ENCODE results near the gene DUOX1.

DUOX1 gene

GRCh38 chr15:45117308-45118130 is 12.3 kb upstream of the DUOX1 start:
- Histone ChIP-seq H3K9me3 (ENCODE audit: control extremely low read depth in 1 of 5, control insufficient read depth in 4 of 5, insufficient read depth in 2 of 5, low read depth in 1 of 5, low read length in 4 of 5) (no peaks in the 10 kb centered on the region), H3K27me3 (replicated peaks in 2 of 5; ENCODE audit: control insufficient read depth in 4 of 5, insufficient read depth in 5 of 5, low read length in 4 of 5) (peaks cover 0 to 67% (median 49%) of the 10 kb centered on the region in 5 experiments), H3K4me1 (ENCODE audit: control extremely low read depth in 1 of 4, control insufficient read depth in 4 of 4, insufficient read depth in 4 of 4, low read length in 3 of 4) (peaks cover 0 to 41% (median 23%) of the 10 kb centered on the region in 4 experiments), H3K27ac (ENCODE audit: insufficient read depth in 1 of 2, low read depth in 1 of 2, low read length in 2 of 2, poor library complexity in 1 of 2, severe bottlenecking in 2 of 2) (no peak overlapping the region), H3K4me3 (ENCODE audit: control insufficient read depth in 1 of 7, extremely low read depth in 1 of 7, insufficient read depth in 4 of 7, low read depth in 2 of 7, low read length in 6 of 7) (peak overlapping the region in 4 of 7 experiments; percentile 10 to 58 (median 56)), H3K36me3 (ENCODE audit: control insufficient read depth in 4 of 4, insufficient read depth in 4 of 4, low read length in 3 of 4) (no peaks in the 10 kb centered on the region)
- DNase-seq = no peak
- POLR2A ChIA-PET = no interaction called here
- WGBS (ENCODE audit: insufficient coverage) = 18% methylated on average over 25 of the region's 33 CpGs
- CTCF ChIA-PET = interaction anchor here (0.6 to 1.8 kb wide), 19 partner anchors 7 to 528 kb away, joined by 3 to 13 read pairs (median 5); partner anchors contain the start of genes DUOX1 and DUOXA1

DNA sequence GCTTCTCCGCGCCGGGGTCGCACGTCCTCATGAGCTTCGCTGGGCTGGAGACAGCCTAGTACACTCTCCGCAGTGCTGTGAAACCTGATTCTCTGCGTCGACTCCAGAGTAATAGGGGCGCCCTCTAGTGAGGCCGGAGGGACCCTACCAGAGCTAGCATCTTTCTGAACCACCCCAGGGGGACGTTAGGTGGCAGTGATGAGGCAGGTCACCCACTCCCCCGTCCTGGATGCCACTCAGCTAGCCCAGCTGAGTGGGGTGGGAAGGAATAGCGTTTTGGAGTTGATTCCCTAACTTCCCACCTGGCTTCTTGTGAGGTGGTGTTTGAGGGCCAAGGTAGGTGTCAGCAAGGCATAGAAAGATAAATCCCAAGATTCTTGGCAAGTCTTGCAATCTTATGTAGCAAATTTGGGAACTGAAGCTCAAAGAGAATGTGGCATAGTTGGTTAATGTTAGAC is 11.6 kb upstream of the DUOX1 start:
- Histone ChIP-seq H3K4me1 (ENCODE audit: control extremely low read depth in 1 of 4, control insufficient read depth in 4 of 4, insufficient read depth in 4 of 4, low read length in 3 of 4) (peaks cover 0 to 34% (median 18%) of the 10 kb centered on the region in 4 experiments), H3K9me3 (ENCODE audit: control extremely low read depth in 1 of 5, control insufficient read depth in 4 of 5, insufficient read depth in 2 of 5, low read depth in 1 of 5, low read length in 4 of 5) (no peaks in the 10 kb centered on the region), H3K4me3 (ENCODE audit: control insufficient read depth in 1 of 7, extremely low read depth in 1 of 7, insufficient read depth in 4 of 7, low read depth in 2 of 7, low read length in 6 of 7) (peak overlapping the region in 4 of 7 experiments; percentile 10 to 58 (median 56)), H3K27ac (ENCODE audit: insufficient read depth in 1 of 2, low read depth in 1 of 2, low read length in 2 of 2, poor library complexity in 1 of 2, severe bottlenecking in 2 of 2) (no peak overlapping the region), H3K36me3 (ENCODE audit: control insufficient read depth in 4 of 4, insufficient read depth in 4 of 4, low read length in 3 of 4) (no peaks in the 10 kb centered on the region), H3K27me3 (replicated peaks in 2 of 5; ENCODE audit: control insufficient read depth in 4 of 5, insufficient read depth in 5 of 5, low read length in 4 of 5) (peaks cover 0 to 67% (median 49%) of the 10 kb centered on the region in 5 experiments)
- CTCF ChIA-PET = interaction anchor here (0.6 to 1.8 kb wide), 21 partner anchors 8 to 529 kb away, joined by 3 to 13 read pairs (median 4); partner anchors contain the start of genes DUOX1 and DUOXA1
- DNase-seq = peak; percentile 89 to 94 (median 91)
- 0% methylated on average over 14 of the region's 14 CpGs for WGBS (ENCODE audit: insufficient coverage)
- POLR2A ChIA-PET = no interaction called here

GRCh38 chr15:45118996-45119395 is 10.8 kb upstream of the DUOX1 start:
- no peaks in the 10 kb centered on the region for H3K36me3 ChIP-seq (ENCODE audit: control insufficient read depth in 4 of 4, insufficient read depth in 4 of 4, low read length in 3 of 4)
- peaks cover 1 to 67% (median 46%) of the 10 kb centered on the region in 5 experiments for H3K27me3 ChIP-seq (replicated peaks in 2 of 5; ENCODE audit: control insufficient read depth in 4 of 5, insufficient read depth in 5 of 5, low read length in 4 of 5)
- H3K4me1 ChIP-seq (ENCODE audit: control extremely low read depth in 1 of 4, control insufficient read depth in 4 of 4, insufficient read depth in 4 of 4, low read length in 3 of 4) = peaks cover 0 to 26% (median 15%) of the 10 kb centered on the region in 4 experiments
- DNase-seq = no peak
- ChIA-PET CTCF (interaction anchor here (1.0 to 1.8 kb wide), 11 partner anchors 7 to 106 kb away, joined by 3 to 13 read pairs (median 5); partner anchors contain the start of genes DUOX1 and DUOXA1), POLR2A (no interaction called here)
- no peak overlapping the region for H3K27ac ChIP-seq (ENCODE audit: insufficient read depth in 1 of 2, low read depth in 1 of 2, low read length in 2 of 2, poor library complexity in 1 of 2, severe bottlenecking in 2 of 2)
- H3K9me3 ChIP-seq (ENCODE audit: control extremely low read depth in 1 of 5, control insufficient read depth in 4 of 5, insufficient read depth in 2 of 5, low read depth in 1 of 5, low read length in 4 of 5) = no peaks in the 10 kb centered on the region
- 96% methylated on average over 4 of the region's 5 CpGs for WGBS (ENCODE audit: insufficient coverage)
- H3K4me3 ChIP-seq (ENCODE audit: control insufficient read depth in 1 of 7, extremely low read depth in 1 of 7, insufficient read depth in 4 of 7, low read depth in 2 of 7, low read length in 6 of 7) = no peak overlapping the region

DNA sequence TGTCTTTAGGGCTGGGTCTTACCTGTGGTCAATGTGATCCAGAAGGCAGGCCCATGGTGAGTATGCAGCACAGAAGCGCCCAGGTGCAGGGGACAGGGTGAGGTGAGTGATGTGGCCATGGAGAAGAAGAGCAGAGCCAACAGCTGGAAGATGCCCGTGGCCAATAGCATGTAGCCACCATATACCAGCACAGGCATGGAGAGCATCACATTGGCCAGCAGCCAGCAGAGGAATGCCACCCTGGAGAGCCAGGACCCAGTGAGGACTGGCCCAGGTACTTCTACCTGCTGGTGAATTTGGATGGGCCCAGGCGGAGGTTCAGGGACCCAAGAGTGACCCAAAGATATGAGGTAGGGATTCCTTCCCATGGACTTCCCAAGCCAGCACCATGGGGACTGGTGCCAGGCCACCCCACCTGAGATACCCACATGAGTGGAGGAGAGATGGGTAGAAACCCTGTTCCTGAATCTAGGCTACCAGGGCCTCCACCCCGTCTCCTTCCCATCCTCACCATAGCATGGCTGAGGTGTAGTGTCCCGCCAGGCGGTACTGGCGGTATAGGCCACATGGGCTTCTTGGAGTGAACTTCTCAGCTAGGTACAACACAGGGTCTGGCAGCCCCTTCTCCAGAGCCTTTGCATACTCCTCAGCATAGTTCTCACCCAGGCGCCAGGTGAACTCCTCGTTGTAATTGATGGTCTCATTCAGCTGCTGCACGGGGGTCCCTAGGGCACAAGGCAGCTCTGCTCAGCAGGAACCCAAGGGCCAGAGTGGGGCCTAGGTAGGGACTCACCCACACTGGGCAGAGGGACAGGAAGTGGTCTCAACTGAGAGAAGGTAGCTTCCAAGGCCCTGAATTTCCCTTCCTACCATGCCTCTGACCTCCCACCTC is 9.5 kb upstream of the DUOX1 start:
- DNase-seq = no peak
- CTCF ChIA-PET = interaction anchor here (1.1 to 1.6 kb wide), 3 partner anchors 8 to 14 kb away, joined by 3 to 4 read pairs (median 3); no protein-coding TSS in a partner anchor
- POLR2A ChIA-PET = no interaction called here
- WGBS (ENCODE audit: insufficient coverage) = 93% methylated on average over 9 of the region's 10 CpGs
- Histone ChIP-seq H3K9me3 (ENCODE audit: control extremely low read depth in 1 of 5, control insufficient read depth in 4 of 5, insufficient read depth in 2 of 5, low read depth in 1 of 5, low read length in 4 of 5) (no peaks in the 10 kb centered on the region), H3K27ac (ENCODE audit: insufficient read depth in 1 of 2, low read depth in 1 of 2, low read length in 2 of 2, poor library complexity in 1 of 2, severe bottlenecking in 2 of 2) (no peak overlapping the region), H3K4me3 (ENCODE audit: control insufficient read depth in 1 of 7, extremely low read depth in 1 of 7, insufficient read depth in 4 of 7, low read depth in 2 of 7, low read length in 6 of 7) (no peak overlapping the region), H3K36me3 (ENCODE audit: control insufficient read depth in 4 of 4, insufficient read depth in 4 of 4, low read length in 3 of 4) (no peaks in the 10 kb centered on the region), H3K4me1 (ENCODE audit: control extremely low read depth in 1 of 4, control insufficient read depth in 4 of 4, insufficient read depth in 4 of 4, low read length in 3 of 4) (peaks cover 0 to 20% (median 11%) of the 10 kb centered on the region in 4 experiments), H3K27me3 (replicated peaks in 2 of 5; ENCODE audit: control insufficient read depth in 4 of 5, insufficient read depth in 5 of 5, low read length in 4 of 5) (peaks cover 2 to 65% (median 36%) of the 10 kb centered on the region in 5 experiments)

DNA sequence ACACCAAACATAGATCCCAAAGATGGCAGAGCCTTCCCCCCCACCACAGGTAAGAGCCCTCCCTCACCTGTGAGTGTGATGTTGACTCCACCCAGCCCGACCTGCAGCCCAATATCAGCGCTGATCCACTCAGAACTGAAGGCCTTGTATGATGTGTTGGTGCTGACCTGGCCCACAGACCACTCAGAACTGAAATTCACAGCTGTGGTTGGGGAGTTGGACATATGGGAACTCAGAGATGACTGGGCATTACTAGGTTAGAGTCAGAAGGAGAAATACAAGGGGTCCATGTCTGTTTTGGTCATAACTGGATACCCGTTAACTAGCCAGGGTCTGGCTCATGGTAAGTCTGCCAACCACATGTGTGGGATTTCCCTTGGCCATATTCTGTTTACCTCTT is 8.8 kb upstream of the DUOX1 start:
- Histone ChIP-seq H3K36me3 (ENCODE audit: control insufficient read depth in 4 of 4, insufficient read depth in 4 of 4, low read length in 3 of 4) (no peaks in the 10 kb centered on the region), H3K27ac (ENCODE audit: insufficient read depth in 1 of 2, low read depth in 1 of 2, low read length in 2 of 2, poor library complexity in 1 of 2, severe bottlenecking in 2 of 2) (no peak overlapping the region), H3K9me3 (ENCODE audit: control extremely low read depth in 1 of 5, control insufficient read depth in 4 of 5, insufficient read depth in 2 of 5, low read depth in 1 of 5, low read length in 4 of 5) (no peaks in the 10 kb centered on the region), H3K4me3 (ENCODE audit: control insufficient read depth in 1 of 7, extremely low read depth in 1 of 7, insufficient read depth in 4 of 7, low read depth in 2 of 7, low read length in 6 of 7) (no peak overlapping the region), H3K4me1 (ENCODE audit: control extremely low read depth in 1 of 4, control insufficient read depth in 4 of 4, insufficient read depth in 4 of 4, low read length in 3 of 4) (peaks cover 0 to 20% (median 11%) of the 10 kb centered on the region in 4 experiments), H3K27me3 (replicated peaks in 2 of 5; ENCODE audit: control insufficient read depth in 4 of 5, insufficient read depth in 5 of 5, low read length in 4 of 5) (peaks cover 2 to 62% (median 30%) of the 10 kb centered on the region in 5 experiments)
- CTCF ChIA-PET = interaction anchor here (1.0 to 1.6 kb wide), 5 partner anchors 8 to 14 kb away, joined by 3 to 5 read pairs (median 3); no protein-coding TSS in a partner anchor
- POLR2A ChIA-PET = no interaction called here
- 100% methylated on average over 2 of the region's 3 CpGs for WGBS (ENCODE audit: insufficient coverage)
- no peak for DNase-seq

- CTCF ChIA-PET = interaction anchor here (1.0 to 1.7 kb wide), 6 partner anchors 9 to 85 kb away, joined by 3 to 5 read pairs (median 4); no protein-coding TSS in a partner anchor
- H3K27me3 ChIP-seq (replicated peaks in 2 of 5; ENCODE audit: control insufficient read depth in 4 of 5, insufficient read depth in 5 of 5, low read length in 4 of 5) = peaks cover 2 to 53% (median 34%) of the 10 kb centered on the region in 5 experiments
- no peak for DNase-seq
- H3K4me1 ChIP-seq (ENCODE audit: control extremely low read depth in 1 of 4, control insufficient read depth in 4 of 4, insufficient read depth in 4 of 4, low read length in 3 of 4) = peaks cover 0 to 12% (median 7%) of the 10 kb centered on the region in 4 experiments
- H3K4me3 ChIP-seq (ENCODE audit: control insufficient read depth in 1 of 7, extremely low read depth in 1 of 7, insufficient read depth in 4 of 7, low read depth in 2 of 7, low read length in 6 of 7) = no peak overlapping the region
- 59% methylated on average over 5 of the region's 9 CpGs for WGBS (ENCODE audit: insufficient coverage)
- no peaks in the 10 kb centered on the region for H3K36me3 ChIP-seq (ENCODE audit: control insufficient read depth in 4 of 4, insufficient read depth in 4 of 4, low read length in 3 of 4)
- POLR2A ChIA-PET = no interaction called here
- no peak overlapping the region for H3K27ac ChIP-seq (ENCODE audit: insufficient read depth in 1 of 2, low read depth in 1 of 2, low read length in 2 of 2, poor library complexity in 1 of 2, severe bottlenecking in 2 of 2)
- H3K9me3 ChIP-seq (ENCODE audit: control extremely low read depth in 1 of 5, control insufficient read depth in 4 of 5, insufficient read depth in 2 of 5, low read depth in 1 of 5, low read length in 4 of 5) = no peaks in the 10 kb centered on the region
These were observed 7.9 kb upstream of the DUOX1 start for GRCh38 chr15:45121706-45122417.

Measured in common myeloid progenitor, CD34-positive (primary cell).